GM19468 (cell line): ENCODE data around the gene SPEF2.

Experiments
- ATAC-seq: cut with Tn5 transposase; IDR thresholded peaks from one replicate; pipeline ENCODE4 v1.9.1; 2021; ENCODE audit warnings: mild to moderate bottlenecking, moderate library complexity, moderate number of reproducible peaks; ENCODE audit not compliant: unreplicated experiment; ENCODE audit errors: extremely low read depth

SPEF2 gene, protein sequence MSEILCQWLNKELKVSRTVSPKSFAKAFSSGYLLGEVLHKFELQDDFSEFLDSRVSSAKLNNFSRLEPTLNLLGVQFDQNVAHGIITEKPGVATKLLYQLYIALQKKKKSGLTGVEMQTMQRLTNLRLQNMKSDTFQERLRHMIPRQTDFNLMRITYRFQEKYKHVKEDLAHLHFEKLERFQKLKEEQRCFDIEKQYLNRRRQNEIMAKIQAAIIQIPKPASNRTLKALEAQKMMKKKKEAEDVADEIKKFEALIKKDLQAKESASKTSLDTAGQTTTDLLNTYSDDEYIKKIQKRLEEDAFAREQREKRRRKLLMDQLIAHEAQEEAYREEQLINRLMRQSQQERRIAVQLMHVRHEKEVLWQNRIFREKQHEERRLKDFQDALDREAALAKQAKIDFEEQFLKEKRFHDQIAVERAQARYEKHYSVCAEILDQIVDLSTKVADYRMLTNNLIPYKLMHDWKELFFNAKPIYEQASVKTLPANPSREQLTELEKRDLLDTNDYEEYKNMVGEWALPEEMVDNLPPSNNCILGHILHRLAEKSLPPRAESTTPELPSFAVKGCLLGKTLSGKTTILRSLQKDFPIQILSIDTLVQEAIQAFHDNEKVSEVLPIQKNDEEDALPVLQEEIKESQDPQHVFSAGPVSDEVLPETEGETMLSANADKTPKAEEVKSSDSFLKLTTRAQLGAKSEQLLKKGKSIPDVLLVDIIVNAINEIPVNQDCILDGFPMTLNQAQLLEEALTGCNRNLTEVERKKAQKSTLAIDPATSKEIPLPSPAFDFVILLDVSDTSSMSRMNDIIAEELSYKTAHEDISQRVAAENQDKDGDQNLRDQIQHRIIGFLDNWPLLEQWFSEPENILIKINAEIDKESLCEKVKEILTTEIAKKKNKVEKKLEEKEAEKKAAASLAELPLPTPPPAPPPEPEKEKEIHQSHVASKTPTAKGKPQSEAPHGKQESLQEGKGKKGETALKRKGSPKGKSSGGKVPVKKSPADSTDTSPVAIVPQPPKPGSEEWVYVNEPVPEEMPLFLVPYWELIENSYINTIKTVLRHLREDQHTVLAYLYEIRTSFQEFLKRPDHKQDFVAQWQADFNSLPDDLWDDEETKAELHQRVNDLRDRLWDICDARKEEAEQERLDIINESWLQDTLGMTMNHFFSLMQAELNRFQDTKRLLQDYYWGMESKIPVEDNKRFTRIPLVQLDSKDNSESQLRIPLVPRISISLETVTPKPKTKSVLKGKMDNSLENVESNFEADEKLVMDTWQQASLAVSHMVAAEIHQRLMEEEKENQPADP (N-terminal part only)

GRCh38 chr5:35617435-35618303 lies at the start of gene SPEF2:
Gene SPEF2 (plus strand): TSS chr5:35617863. CDS start chr5:35617998, 135 bp downstream.
- peak; percentile 79 for ATAC-seq

DNA sequence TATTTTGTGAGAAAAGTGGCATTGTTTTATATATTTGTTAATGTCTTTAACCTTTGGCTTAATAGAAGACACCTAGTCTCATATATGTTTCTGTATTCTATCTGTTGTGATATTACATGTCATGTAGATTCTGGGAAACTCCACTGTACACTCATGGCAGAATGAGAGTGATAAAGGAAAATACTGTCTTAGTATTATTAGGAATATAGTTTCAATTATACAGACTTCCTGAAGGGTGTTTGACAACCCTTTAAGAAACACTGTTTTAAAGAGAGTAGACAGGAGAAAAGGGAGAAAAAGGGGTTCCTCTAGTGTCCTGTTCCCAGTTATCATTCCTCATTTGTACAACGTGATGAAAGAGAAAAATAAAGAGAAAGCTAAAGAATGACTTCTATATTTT lies 42.1 kb upstream of the SPEF2 start:
- no peak for ATAC-seq

- ATAC-seq, result no peak
Observed at GRCh38 chr5:35587419-35587818, 30.2 kb upstream of the SPEF2 start.

GRCh38 chr5:35593338-35593737 lies 24.3 kb upstream of the SPEF2 start:
- no peak for ATAC-seq

DNA sequence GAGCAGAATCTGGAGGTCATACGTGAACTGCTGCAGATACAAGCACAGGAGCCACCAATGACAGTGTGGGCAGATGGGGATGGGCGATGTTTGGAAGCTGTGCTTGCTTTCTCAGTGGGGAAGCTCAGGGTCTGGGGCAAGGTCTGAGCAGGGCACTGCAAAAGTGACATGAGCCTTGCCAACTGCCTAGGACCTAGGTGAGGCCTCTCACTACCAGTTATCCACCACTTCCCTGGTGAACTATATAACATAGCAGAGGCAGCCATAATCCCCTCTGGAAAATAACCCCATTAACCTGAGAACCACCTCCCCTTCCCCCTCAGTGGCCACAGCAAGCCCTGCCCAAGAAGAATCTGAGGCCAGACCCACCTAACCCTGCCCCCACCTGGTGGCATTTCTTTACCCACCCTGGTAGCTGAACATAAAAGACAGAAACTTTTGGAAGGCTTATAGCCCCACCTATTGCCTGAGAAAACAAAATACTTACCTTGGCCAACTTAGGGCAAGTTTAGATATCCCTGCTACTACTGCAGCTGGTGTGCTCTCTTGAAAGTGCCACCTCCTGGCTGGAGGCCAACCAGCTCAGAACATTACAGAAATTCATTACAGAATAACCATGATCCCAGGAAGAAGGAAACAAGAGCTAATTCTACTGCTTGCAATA lies 18.8 kb upstream of the SPEF2 start:
- no peak for ATAC-seq

DNA sequence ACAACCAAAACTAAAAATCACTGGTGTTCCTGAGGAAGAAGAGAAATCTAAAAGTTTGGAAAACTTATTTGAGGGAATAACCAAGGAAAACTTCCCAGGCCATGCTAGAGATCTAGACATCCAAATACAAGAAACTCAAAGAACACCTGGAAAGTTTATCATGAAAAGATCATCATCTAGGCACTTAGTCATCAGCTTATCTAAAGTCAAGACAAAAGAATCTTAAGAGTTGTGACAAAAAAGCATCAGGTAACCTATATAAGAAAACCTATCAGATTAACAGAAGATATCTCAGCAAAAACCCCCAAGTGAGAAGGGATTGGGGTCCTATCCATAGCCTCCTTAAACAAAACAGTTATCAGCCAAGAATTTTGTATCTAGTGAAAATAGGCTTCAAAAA lies 17.1 kb upstream of the SPEF2 start:
- ATAC-seq, result no peak

DNA sequence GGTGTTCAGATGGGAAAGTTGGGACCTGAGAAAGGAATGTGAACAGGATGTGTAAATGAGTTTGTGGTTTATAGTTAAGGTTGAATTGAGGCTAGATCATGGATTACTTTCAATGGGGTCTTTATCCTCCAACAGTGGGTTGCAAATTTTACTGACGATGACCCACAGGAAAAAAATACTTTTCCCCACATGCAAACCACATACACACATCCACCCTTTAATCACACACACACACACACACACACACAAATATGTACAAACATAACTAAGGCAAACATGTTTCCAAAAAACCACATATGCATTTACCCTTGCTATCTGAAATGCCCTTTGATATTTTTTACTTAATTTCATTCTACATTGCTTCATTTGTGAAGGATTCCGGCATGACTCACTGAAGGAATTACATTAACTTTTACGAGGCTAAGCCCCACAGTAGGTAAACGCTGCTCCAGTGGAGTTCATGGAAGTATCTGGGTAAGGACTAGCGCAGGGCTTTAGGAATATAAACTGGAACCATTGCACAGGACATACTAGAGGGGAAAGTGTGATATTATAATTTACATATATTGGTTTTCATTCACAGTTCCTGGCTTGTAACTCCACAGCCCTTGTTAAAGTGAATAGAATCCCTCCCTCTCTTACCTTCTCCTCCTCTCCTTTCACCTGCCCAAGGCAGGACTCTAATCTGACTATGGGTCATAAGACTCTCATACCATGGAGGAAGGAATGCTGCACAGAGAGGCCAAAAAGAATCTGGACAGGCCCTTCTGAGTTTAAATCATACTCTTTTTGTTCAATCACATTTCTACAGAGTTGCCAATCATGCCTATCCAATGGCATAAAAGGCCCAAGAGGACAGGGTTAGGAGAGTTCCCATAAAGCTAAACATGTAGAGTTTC lies 8.5 kb upstream of the SPEF2 start:
- no peak for ATAC-seq

DNA sequence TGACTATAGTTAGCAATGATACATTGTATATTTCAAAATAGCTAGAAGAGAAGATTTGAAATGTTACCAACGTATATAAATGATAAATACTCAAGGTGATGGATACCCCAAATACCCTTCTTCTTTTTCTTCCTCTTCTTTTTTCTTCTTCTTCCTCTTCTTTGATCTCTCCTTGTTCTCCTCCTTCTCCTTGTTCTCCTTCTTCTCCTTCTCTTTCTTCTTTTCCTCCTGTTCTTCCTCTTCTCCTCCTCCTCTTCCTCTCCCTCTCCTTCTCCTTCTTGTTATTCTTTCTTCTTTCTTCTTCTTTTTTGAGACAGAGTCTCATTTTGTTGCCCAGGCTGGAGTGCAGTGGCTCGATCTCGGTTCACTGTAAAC lies 616 bp upstream of the SPEF2 start:
- ATAC-seq, result no peak

DNA sequence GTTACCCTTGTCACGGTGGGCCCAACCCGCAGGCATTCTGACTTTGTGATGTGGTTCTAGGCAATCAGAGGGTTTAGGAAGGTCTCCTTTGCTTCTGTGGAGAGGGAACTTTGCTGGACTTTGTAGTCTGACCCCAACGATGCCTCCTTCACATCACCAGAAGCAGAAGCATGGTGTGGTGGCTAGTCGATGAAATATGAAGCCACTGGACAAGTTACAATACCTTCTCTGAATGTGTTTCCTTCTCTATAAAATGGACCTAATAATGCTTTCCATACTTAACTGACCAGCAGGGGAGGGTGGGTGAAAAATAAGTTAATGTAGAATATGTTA lies 607 bp downstream of the SPEF2 start:
- ATAC-seq, result no peak

DNA sequence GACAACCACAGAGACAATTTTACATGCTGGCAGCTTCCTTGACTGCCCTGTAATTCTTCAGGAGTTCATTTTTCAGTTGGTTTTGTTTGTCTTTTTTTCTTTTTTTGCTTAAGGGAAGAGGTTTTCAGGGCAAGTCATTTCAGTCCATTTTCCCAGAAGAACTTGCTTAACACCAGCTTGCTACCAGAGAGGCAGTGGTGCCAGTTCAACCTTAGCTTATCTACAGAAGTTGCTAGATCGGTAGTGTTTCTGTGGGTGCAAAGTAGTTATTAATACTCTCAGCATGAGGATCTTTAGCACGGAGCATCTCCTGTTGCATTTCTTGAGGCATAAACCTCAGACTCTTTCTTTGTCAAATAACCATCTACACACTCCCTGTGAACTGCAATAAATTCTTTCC lies 1.1 kb downstream of the SPEF2 start:
- no peak for ATAC-seq

- ATAC-seq, result no peak
Observed at GRCh38 chr5:35622974-35623373, 5.3 kb downstream of the SPEF2 start.

GRCh38 chr5:35623991-35624390 lies 6.3 kb downstream of the SPEF2 start:
- ATAC-seq, result no peak

GRCh38 chr5:35626108-35626507 lies 8.4 kb downstream of the SPEF2 start:
- ATAC-seq, result no peak

GRCh38 chr5:35626553-35626952 lies 8.9 kb downstream of the SPEF2 start:
- no peak for ATAC-seq

- no peak for ATAC-seq
Observed at GRCh38 chr5:35634326-35634725, 16.7 kb downstream of the SPEF2 start.

- ATAC-seq, result no peak
Observed at GRCh38 chr5:35640623-35641022, 23.0 kb downstream of the SPEF2 start.

DNA sequence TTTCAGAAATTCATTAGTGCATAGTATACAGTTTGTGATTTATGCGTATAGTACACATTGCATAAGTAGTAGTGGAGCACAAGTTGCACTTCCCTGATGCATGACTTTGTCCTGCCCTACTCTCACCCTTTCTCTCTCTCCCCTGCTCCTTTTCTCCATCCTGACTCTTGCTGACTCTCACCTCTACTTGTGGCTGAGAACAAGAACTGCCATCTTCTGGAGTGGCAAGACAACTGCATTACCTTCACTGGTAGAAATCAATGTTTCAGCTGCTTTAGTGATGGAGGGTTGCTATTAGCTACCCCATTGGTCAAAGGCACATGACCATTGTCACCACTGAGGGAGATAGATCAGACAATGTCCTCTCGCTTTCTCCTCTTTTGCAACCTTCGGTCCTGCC lies 26.9 kb downstream of the SPEF2 start:
- no peak for ATAC-seq

GRCh38 chr5:35647128-35647527 lies 29.5 kb downstream of the SPEF2 start:
- no peak for ATAC-seq
